HEK293 (cell line): ENCODE measurements around the gene MLLT3.
A peak's percentile ranks its signal among the peaks of the same experiment; 100 is the strongest.

ENCODE experiments used
- CTCF ChIA-PET: fragments of 350-600 bp; formaldehyde crosslinking; extraction: SDS; loops from one replicate; lab custom pipeline; 2021; ENCODE audit warnings: antibody characterized with exemption; lab: Yijun Ruan, JAX
- POLR2A ChIA-PET: fragments of 300-600 bp; formaldehyde crosslinking; extraction: SDS; loops from one replicate; lab custom pipeline; 2020; ENCODE audit warnings: antibody characterized with exemption, inconsistent platforms; lab: Yijun Ruan, JAX
- H3K27ac ChIP-seq: fragments of 200-500 bp; sonication (Bioruptor generic); 2 replicates; pipeline ENCODE4 v1.5.1; 2014; ENCODE audit warnings: low read depth, low read length, control low read depth, inconsistent platforms; ENCODE audit errors: extremely low read depth
- H3K36me3 ChIP-seq, 2 experiments: fragments of 200-500 bp in 1 of 2; sonication (Bioruptor generic) in 1 of 2; 1 replicate in 1 of 2; 2 replicates in 1 of 2; pipeline ENCODE4 v1.5.1; 2014 to 2017; ENCODE audit warnings: inconsistent platforms in 2 of 2, low read length in 2 of 2; ENCODE audit not compliant: control insufficient read depth in 2 of 2, insufficient read depth in 1 of 2
- H3K4me1 ChIP-seq: fragments of 200-500 bp; sonication (Bioruptor generic); 2 replicates; pipeline ENCODE4 v1.5.1; 2014; ENCODE audit warnings: mild to moderate bottlenecking, low read length, inconsistent platforms; ENCODE audit not compliant: control insufficient read depth, insufficient read depth
- H3K4me3 ChIP-seq: 2 replicates; pipeline ENCODE4 v1.5.1; 2011; ENCODE audit warnings: low read depth, mild to moderate bottlenecking, control low read depth, low read length, moderate library complexity
- H3K9me3 ChIP-seq: fragments of 200-500 bp; sonication (Bioruptor generic); 2 replicates; pipeline ENCODE4 v1.5.1; 2014; ENCODE audit warnings: low read depth, low read length, inconsistent platforms; ENCODE audit not compliant: control insufficient read depth, insufficient read depth
- MEIS1 ChIP-seq: sonication (generic); formaldehyde crosslinking; IDR thresholded peaks from 2 replicates; pipeline ENCODE4 v1.8.1; 2022; ENCODE audit warnings: missing genetic modification reagents, mild to moderate bottlenecking, borderline replicate concordance
- SCRT1 ChIP-seq: fragments of 450-650 bp; formaldehyde crosslinking; IDR thresholded peaks from 2 replicates; pipeline ENCODE4 v1.5.1; 2016; ENCODE audit warnings: missing biosample characterization, missing genetic modification characterization, borderline replicate concordance
- YY2 ChIP-seq: fragments of 450-650 bp; formaldehyde crosslinking; IDR thresholded peaks from 2 replicates; pipeline ENCODE4 v1.5.1; 2016; ENCODE audit warnings: missing biosample characterization, missing genetic modification characterization
- ZBTB44 ChIP-seq: fragments of 450-650 bp; IDR thresholded peaks from 2 replicates; pipeline ENCODE4 v1.5.1; 2018; ENCODE audit warnings: missing biosample characterization, mild to moderate bottlenecking, missing genetic modification characterization
- ZBTB48 ChIP-seq: fragments of 450-650 bp; formaldehyde crosslinking; IDR thresholded peaks from 2 replicates; pipeline ENCODE4 v1.5.1; 2016; ENCODE audit warnings: missing biosample characterization, missing genetic modification characterization
- ZBTB8A ChIP-seq: fragments of 450-650 bp; formaldehyde crosslinking; IDR thresholded peaks from 2 replicates; pipeline ENCODE4 v1.5.1; 2016; ENCODE audit warnings: missing biosample characterization, missing genetic modification characterization
- ZFP37 ChIP-seq: fragments of 450-650 bp; formaldehyde crosslinking; IDR thresholded peaks from 2 replicates; pipeline ENCODE4 v1.5.1; 2016; ENCODE audit warnings: missing biosample characterization, missing genetic modification characterization
- ZNF121 ChIP-seq: fragments of 450-650 bp; formaldehyde crosslinking; IDR thresholded peaks from 2 replicates; pipeline ENCODE4 v1.5.1; 2016; ENCODE audit warnings: missing biosample characterization, missing genetic modification characterization
- ZNF140 ChIP-seq: fragments of 450-650 bp; formaldehyde crosslinking; IDR thresholded peaks from 2 replicates; pipeline ENCODE4 v1.5.1; 2016; ENCODE audit warnings: missing biosample characterization, missing genetic modification characterization
- ZNF169 ChIP-seq: fragments of 450-650 bp; formaldehyde crosslinking; IDR thresholded peaks from 2 replicates; pipeline ENCODE4 v1.5.1; 2016; ENCODE audit warnings: missing biosample characterization, missing genetic modification characterization
- ZNF2 ChIP-seq: fragments of 450-650 bp; formaldehyde crosslinking; IDR thresholded peaks from 2 replicates; pipeline ENCODE4 v1.5.1; 2016; ENCODE audit warnings: missing biosample characterization, missing genetic modification characterization
- ZNF292 ChIP-seq: fragments of 450-650 bp; formaldehyde crosslinking; IDR thresholded peaks from 2 replicates; pipeline ENCODE4 v1.5.1; 2016; ENCODE audit warnings: low read depth, missing biosample characterization, missing genetic modification characterization, borderline replicate concordance
- ZNF341 ChIP-seq: fragments of 450-650 bp; formaldehyde crosslinking; IDR thresholded peaks from 2 replicates; pipeline ENCODE4; 2016; ENCODE audit warnings: low read depth, missing biosample characterization, missing genetic modification characterization
- ZNF366 ChIP-seq: fragments of 450-650 bp; formaldehyde crosslinking; conservative IDR thresholded peaks from 2 replicates; pipeline ENCODE4 v1.5.1; 2016; ENCODE audit warnings: missing biosample characterization, missing genetic modification characterization
- ZNF394 ChIP-seq: fragments of 450-650 bp; formaldehyde crosslinking; IDR thresholded peaks from 2 replicates; pipeline ENCODE4 v1.5.1; 2016; ENCODE audit warnings: missing biosample characterization, missing genetic modification characterization, mild to moderate bottlenecking, moderate library complexity, borderline replicate concordance
- ZNF518A ChIP-seq: fragments of 450-650 bp; formaldehyde crosslinking; conservative IDR thresholded peaks from 2 replicates; pipeline ENCODE4 v1.5.1; 2016; ENCODE audit warnings: low read depth, missing biosample characterization, missing genetic modification characterization
- ZNF558 ChIP-seq: fragments of 450-650 bp; formaldehyde crosslinking; IDR thresholded peaks from 2 replicates; pipeline ENCODE4 v1.5.1; 2016; ENCODE audit warnings: missing biosample characterization, missing genetic modification characterization
- ZNF596 ChIP-seq: fragments of 450-650 bp; IDR thresholded peaks from 2 replicates; pipeline ENCODE4 v1.5.0; 2018; ENCODE audit warnings: missing biosample characterization, mild to moderate bottlenecking, missing genetic modification characterization, moderate library complexity
- ZNF664 ChIP-seq: fragments of 450-650 bp; formaldehyde crosslinking; IDR thresholded peaks from 2 replicates; pipeline ENCODE4 v1.5.1; 2016; ENCODE audit warnings: missing biosample characterization, missing genetic modification characterization
- ZNF704 ChIP-seq: fragments of 450-650 bp; formaldehyde crosslinking; IDR thresholded peaks from 2 replicates; pipeline ENCODE4 v1.5.1; 2016; ENCODE audit warnings: missing biosample characterization, missing genetic modification characterization

Gene MLLT3

GRCh38 chr9:20418485-20418884 lies 203.8 kb downstream of the MLLT3 start:
- H3K27ac ChIP-seq: no peak overlapping the region
- TF ChIP-seq ZNF121 (tag by site-specific recombination): peak; percentile 73; the same call in 1 of the 2 replicates
- no peak for TF ChIP-seq ZBTB48 (tag by site-specific recombination)
- no peaks in the 10 kb centered on the region for H3K4me1 ChIP-seq
- CTCF ChIA-PET: interaction anchor here (0.6 kb wide), 1 partner anchor 1648 kb away, joined by 3 read pairs; no protein-coding TSS in a partner anchor
- H3K36me3 ChIP-seq: peaks cover 0 to 6% of the 10 kb centered on the region in 2 experiments; a peak in 1 of 3 replicates
- POLR2A ChIA-PET: no interaction called here
- no peaks in the 10 kb centered on the region for H3K9me3 ChIP-seq
- H3K4me3 ChIP-seq: no peak overlapping the region

- TF ChIP-seq ZNF596 (tag by site-specific recombination) (no peak), ZFP37 (no peak), ZNF366 (tag by site-specific recombination) (no peak)
- POLR2A ChIA-PET: no interaction called here
- Histone ChIP-seq H3K36me3 (peaks cover 0 to 7% of the 10 kb centered on the region in 2 experiments; a peak in 1 of 3 replicates), H3K9me3 (no peaks in the 10 kb centered on the region), H3K4me3 (no peak overlapping the region), H3K4me1 (no peaks in the 10 kb centered on the region), H3K27ac (no peak overlapping the region)
- CTCF ChIA-PET: interaction anchor here (0.6 to 0.7 kb wide), 3 partner anchors 43 to 284 kb away, joined by 3 read pairs; no protein-coding TSS in a partner anchor
Measured at GRCh38 chr9:20417373-20418080, 204.8 kb downstream of the MLLT3 start.

- H3K36me3 ChIP-seq: peaks cover 0 to 7% of the 10 kb centered on the region in 2 experiments; a peak in 1 of 3 replicates
- H3K4me1 ChIP-seq: no peaks in the 10 kb centered on the region
- POLR2A ChIA-PET: no interaction called here
- H3K4me3 ChIP-seq: no peak overlapping the region
- no peak overlapping the region for H3K27ac ChIP-seq
- no peaks in the 10 kb centered on the region for H3K9me3 ChIP-seq
- CTCF ChIA-PET: no interaction called here
- no peak for TF ChIP-seq ZNF341
- TF ChIP-seq ZNF292: no peak
- TF ChIP-seq ZNF169 (tag by site-specific recombination): peak; percentile 99
- TF ChIP-seq ZNF140 (tag by site-specific recombination): no peak
- TF ChIP-seq ZNF704 (tag by site-specific recombination): no peak
- TF ChIP-seq ZNF2 (tag by site-specific recombination): no peak
- TF ChIP-seq SCRT1 (tag by site-specific recombination): no peak
- no peak for TF ChIP-seq ZBTB8A (tag by site-specific recombination)
- no peak for TF ChIP-seq ZNF664 (tag by site-specific recombination)
- no peak for TF ChIP-seq YY2 (tag by site-specific recombination)
- no peak for TF ChIP-seq ZNF518A
- no peak for TF ChIP-seq MEIS1
- TF ChIP-seq ZBTB44: peak; percentile 67; the same call in 1 of the 2 replicates
- no peak for TF ChIP-seq ZNF558 (tag by site-specific recombination)
- no peak for TF ChIP-seq ZNF394
Measured at GRCh38 chr9:20414150-20414549, 208.1 kb downstream of the MLLT3 start.
